ENCODE results near the gene MAPK12.

The MAPK12 gene

GRCh38 chr22:50298937-50299784, 37.7 kb upstream of the MAPK12 start:
- DNase-seq: no peak

- no peak for DNase-seq
Measured at GRCh38 chr22:50298266-50298637, 36.8 kb upstream of the MAPK12 start.

DNA sequence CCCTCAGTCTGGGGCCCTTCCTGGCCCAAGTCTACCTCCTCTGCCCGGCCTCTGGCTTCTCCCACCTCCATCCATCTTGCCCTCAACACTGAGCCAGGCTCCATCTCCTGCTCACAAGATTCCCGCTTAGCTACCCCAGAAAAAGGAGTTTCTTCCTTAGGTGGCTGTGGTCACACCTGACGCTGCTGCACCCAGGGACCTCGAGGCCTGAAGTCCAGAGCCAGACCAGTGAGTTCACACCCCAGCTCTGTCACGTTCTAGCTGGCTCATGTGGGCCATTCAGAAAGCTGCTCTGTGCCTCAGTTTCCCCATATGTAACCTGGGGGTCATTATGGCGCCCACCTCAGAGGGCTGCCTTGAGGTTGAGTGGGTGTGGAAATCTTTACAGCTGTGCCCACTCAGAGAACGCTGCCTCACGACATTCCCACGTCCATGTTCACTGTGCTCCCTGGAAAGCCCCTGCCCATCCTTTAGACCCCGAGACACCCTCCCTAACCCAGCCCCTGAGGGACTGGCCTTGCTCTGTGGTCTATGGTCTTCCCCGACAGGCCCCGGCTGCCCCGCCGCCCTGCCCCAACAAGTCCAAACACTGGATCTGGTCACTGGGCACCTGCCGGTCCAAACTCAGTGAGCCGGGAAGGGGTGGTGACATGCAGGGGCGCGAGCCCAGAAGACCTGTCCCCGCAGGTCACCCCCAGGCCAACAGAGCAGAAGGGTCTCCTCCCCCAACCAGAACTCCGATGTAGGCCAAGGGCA, 36.2 kb upstream of the MAPK12 start:
- no peak for DNase-seq

GRCh38 chr22:50296658-50297490, 35.4 kb upstream of the MAPK12 start:
- DNase-seq: no peak

DNA sequence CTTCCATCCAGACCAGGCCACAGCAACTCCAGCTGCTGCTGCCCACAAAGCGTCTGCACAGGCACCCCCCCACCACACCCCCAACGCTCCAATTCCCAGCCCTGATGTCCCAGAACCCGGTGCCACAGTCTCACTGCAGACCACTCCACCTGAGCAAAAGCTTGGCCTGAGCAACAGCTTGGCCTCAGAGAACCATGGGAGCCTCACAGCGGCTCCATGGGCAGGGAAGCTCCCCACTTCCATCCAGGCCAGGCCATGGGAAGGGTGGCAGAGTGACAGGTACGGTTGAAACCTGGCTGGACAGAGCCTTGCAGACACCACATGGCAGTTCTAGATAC, 32.8 kb upstream of the MAPK12 start:
- no peak for DNase-seq

- DNase-seq: no peak
Measured at GRCh38 chr22:50293441-50294318, 32.2 kb upstream of the MAPK12 start.

DNA sequence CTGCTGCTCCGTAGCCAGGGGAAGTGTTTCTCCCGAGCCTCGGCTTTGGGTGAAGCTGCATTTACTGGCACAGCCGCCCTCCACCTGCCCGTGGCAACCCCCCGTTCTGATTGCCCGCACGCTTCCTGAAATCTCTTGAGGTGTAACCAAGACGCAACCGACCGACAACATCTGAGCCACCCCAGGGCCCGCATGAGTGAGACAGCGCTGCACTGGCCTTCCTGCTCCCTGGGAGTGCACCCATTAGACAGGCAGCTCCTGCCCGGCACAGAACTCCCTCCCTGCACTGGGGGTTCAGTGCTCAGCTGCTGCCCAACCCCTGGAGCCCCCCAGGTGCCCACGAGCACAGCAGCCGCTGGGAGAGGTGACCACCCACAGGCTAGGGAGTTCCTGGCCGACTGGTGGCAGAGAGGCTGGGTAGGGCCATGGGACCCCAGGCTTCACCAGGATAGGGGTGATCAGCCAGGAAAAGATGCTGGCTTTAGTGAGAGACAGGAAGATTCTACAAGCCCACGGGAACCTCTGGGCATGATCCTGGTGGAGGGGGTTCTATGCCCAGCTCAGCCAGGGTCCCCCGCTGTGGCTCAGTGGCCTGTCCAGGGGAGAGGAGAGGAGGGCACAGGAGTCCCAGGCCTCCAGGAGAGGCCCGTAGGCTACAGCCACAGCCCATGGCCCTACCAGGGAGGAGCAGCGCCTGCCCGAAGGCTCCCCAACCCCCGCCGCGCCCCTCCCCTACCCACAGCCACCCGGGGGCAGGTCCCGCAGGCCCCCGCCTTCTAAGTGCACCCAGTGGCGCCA, 31.4 kb upstream of the MAPK12 start:
- DNase-seq: no peak

- DNase-seq: no peak
Measured at GRCh38 chr22:50289942-50290630, 28.6 kb upstream of the MAPK12 start.

- no peak for DNase-seq
Measured at GRCh38 chr22:50289151-50289941, 27.9 kb upstream of the MAPK12 start.

- DNase-seq: no peak
Measured at GRCh38 chr22:50287731-50288130, 26.2 kb upstream of the MAPK12 start.

DNA sequence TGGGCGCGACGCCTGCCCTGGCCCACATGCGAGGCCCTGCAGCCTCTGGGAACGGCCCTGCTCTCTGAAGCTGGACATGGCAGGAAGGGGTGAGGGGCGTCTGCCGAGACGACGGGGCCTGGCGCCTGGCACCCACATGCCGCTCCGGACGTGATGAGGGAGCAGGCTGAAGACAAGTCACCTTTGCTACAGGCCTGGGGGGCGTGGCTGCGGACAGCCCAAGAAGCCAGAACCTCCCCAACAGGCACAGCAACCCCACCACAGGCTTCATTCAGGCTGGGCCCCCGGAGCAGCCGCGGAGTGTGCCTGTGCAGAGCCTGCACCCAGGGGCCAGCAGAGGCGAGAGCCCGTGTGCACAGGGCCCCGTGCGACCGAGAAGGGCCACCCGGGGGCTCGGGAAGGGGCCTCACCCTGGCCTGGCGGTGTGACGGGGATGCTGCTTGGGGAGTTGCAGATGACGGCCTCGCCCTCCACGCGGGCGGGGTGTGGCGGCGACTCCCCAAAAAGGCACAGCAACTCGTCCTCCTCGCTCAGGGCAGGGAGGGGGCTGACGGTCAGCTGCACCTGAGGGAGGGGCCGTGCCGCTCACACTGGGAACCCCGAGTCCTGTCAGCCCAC, 25.3 kb upstream of the MAPK12 start:
- DNase-seq: no peak

- DNase-seq: no peak
Measured at GRCh38 chr22:50286275-50286674, 24.8 kb upstream of the MAPK12 start.

DNA sequence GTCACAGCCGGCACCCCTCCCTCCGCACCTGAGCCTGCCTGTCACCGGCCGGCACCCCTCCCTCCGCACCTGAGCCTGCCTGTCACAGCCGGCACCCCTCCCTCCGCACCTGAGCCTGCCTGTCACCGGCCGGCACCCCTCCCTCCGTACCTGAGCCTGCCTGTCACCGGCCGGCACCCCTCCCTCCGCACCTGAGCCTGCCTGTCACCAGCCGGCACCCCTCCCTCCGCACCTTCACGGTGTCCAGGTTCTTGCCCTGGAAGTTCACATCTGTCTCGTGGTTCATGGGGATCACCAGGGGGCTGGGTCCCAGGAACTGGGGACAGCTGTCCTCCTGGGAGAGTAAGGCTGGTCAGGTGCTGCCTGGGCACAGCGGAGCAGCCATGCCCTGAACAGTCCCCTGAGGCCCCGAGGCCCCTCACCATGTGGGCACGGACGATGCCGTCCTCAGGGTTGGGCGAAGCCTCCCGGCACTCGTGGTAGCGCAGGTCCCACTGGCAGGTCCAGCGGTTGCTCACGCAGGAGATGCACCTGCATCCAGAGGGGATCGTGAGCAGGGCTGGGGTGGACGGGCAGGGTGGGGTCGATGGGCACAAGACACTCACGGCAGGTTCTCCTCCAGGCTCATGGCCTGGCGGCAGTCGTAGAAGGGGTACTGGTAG, 24.2 kb upstream of the MAPK12 start:
- DNase-seq: no peak

DNA sequence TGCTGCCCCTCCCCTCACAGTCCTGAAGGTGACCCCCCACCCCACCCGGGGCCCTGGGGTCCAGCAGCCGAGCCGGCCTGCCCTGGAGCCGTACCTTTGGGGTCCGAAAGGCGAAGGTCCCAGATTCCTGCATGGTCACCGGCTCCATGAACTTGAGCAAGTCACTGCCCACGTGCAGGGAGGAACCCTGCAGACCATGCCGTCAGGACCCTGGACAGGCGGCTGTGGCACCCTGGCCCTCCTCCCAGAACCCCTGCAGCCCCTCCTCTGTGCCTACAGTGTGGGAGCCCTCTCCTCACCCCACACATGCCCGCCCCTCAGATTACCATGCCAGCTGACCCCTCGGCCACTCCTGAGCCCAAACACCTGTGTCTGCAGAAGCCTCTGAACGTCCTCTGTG, 23.0 kb upstream of the MAPK12 start:
- no peak for DNase-seq

- no peak for DNase-seq
Measured at GRCh38 chr22:50283821-50284220, 22.3 kb upstream of the MAPK12 start.

DNA sequence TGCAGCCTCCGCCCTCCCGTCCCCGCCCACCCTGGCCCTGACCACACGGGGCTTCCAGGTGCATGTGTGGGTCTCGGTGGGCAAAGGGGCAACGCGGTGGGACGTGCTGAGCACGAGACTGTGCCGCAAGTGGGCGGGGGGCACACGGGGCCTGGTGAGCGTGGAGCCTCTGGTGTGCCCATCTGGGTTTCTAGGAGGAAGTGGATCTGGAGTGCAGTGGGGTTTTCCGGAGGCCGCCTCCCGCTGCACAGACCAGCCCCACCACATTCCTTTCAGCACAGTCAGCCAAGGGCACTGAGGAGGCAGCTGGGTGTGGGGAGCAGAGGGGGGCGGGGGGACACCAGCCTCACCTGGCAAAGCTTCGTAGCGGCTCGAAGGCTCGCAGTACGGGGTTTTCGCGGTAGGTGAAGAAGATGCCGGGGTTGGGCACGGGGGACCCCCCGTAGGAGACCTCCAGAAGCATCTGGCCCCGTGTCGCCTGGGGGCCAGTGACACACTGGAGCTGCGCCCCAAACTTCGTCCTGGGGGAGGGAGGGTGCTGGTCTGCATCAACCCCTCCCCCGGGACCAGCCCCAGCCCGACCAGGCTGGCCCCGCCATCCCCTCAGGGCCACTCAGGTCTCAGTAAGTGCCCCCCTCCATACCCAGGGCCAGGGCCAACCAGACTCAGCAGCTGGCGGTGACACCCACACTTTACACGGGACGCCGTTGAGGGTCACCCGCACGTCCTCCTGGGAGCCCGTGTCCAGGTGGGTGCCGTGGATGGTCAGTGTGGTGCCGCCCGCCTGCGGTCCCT, 21.1 kb upstream of the MAPK12 start:
- DNase-seq: no peak

GRCh38 chr22:50281957-50282356, 20.5 kb upstream of the MAPK12 start:
- DNase-seq: no peak

DNA sequence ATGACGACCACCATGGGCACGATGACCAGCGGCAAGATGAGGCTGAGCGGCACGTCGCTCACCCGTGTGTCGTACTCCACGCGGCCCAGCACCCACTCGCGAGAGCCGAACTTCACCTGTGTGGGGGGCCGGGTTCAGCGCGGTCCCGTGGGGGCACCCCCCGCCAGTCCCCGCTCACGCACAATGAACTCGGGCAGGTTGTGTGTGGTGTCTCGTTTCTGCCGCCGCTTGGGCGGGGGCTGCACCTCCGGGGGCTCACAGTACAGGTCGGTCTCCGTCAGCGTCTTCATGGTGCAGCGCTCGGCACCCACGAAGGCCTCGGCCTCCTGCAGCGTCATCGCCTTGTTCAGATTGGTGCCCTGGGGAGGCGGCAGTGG, 19.9 kb upstream of the MAPK12 start:
- DNase-seq: no peak

Measured in stimulated activated naive CD4-positive, alpha-beta T cell treated with Interleukin-2 at 50 U/mL for 16 hours (primary cell).